Keratinocyte (primary cell): Measurements from ENCODE around the gene DUSP18.
"Not testable (repeated sequence)": the region's sequence is repeated elsewhere in the genome, so short reads cannot be mapped to it uniquely, and the experiment has no call there.

Source experiments
- CTCF ChIP-seq, 3 experiments: IDR thresholded peaks in 1 of 3; conservative IDR thresholded peaks in 1 of 3; optimal IDR thresholded peaks in 1 of 3; 2 replicates in 2 of 3; 3 replicates in 1 of 3; pipeline versions ENCODE3 to v1.5.1; 2011; ENCODE audit warnings: low read length in 3 of 3, mild to moderate bottlenecking in 3 of 3, moderate library complexity in 2 of 3, control low read depth in 1 of 3, inconsistent platforms in 1 of 3; ENCODE audit not compliant: insufficient read depth in 2 of 3; ENCODE audit errors: extremely low read depth in 1 of 3
- EZH2 ChIP-seq: IDR thresholded peaks from one replicate; pipeline ENCODE4 v1.6.1; 2012; ENCODE audit warnings: inconsistent platforms, mild to moderate bottlenecking, low read length, moderate library complexity

DNA sequence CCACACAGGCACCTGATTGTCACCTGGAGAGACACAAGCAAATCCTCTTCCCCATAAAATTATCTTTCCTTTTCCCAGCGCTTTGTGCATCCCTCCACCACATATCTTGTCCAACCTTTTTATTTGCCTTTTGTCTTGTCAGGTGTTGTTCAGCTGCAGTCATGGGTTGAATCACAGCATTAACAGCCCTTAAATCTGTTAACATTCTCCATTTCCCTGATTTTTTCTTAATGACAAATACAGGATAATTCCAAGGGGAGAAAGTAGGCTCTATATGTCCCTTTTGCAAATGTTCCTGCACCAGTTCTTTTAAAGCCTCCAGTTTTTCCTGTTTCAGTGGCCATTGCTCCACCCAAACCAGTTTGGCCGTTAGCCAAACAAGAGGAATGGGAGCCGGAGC, 8.9 kb upstream of the DUSP18 start:
- TF ChIP-seq EZH2; CTCF (optimal IDR thresholded peaks at IDR 0.05 in 1 of 3, IDR thresholded peaks at IDR 0.05 in 1 of 3, conservative IDR thresholded peaks at IDR 0.05 in 1 of 3; ENCODE audit: extremely low read depth in 1 of 3, insufficient read depth in 2 of 3, low read length in 3 of 3): not testable (repeated sequence)
